GM19468 (cell line): Measurements from ENCODE around the gene SIVA1.

Experiments
- ATAC-seq: cut with Tn5 transposase; IDR thresholded peaks from one replicate; pipeline ENCODE4 v1.9.1; 2021; ENCODE audit warnings: mild to moderate bottlenecking, moderate library complexity, moderate number of reproducible peaks; ENCODE audit not compliant: unreplicated experiment; ENCODE audit errors: extremely low read depth

SIVA1 gene

GRCh38 chr14:104768437-104769323 is 15.7 kb downstream of the SIVA1 start:
- no peak for ATAC-seq

- ATAC-seq: no peak
These were observed 16.6 kb downstream of the SIVA1 start for GRCh38 chr14:104769324-104770071.

- no peak for ATAC-seq
These were observed 17.2 kb downstream of the SIVA1 start for GRCh38 chr14:104770072-104770579.

GRCh38 chr14:104770851-104771272 is 17.9 kb downstream of the SIVA1 start:
- ATAC-seq: no peak

GRCh38 chr14:104771374-104771773 is 18.4 kb downstream of the SIVA1 start:
- ATAC-seq: no peak

GRCh38 chr14:104771918-104772706 is 19.2 kb downstream of the SIVA1 start:
- no peak for ATAC-seq

- ATAC-seq: no peak
These were observed 20.0 kb downstream of the SIVA1 start for GRCh38 chr14:104772707-104773504.

- ATAC-seq: no peak
These were observed 20.8 kb downstream of the SIVA1 start for GRCh38 chr14:104773505-104774452.

GRCh38 chr14:104774453-104775072 is 21.6 kb downstream of the SIVA1 start:
- no peak for ATAC-seq

GRCh38 chr14:104775073-104775489 is 22.1 kb downstream of the SIVA1 start:
- no peak for ATAC-seq

- no peak for ATAC-seq
These were observed 23.5 kb downstream of the SIVA1 start for GRCh38 chr14:104776481-104776880.

GRCh38 chr14:104776961-104777807 is 24.2 kb downstream of the SIVA1 start:
- no peak for ATAC-seq

GRCh38 chr14:104777808-104778249 is 24.9 kb downstream of the SIVA1 start:
- ATAC-seq: no peak

GRCh38 chr14:104778694-104779331 is 25.9 kb downstream of the SIVA1 start:
- ATAC-seq: no peak

- no peak for ATAC-seq
These were observed 27.0 kb downstream of the SIVA1 start for GRCh38 chr14:104779776-104780512.

GRCh38 chr14:104780513-104781030 is 27.6 kb downstream of the SIVA1 start:
- ATAC-seq: no peak
